ENCODE results near the gene SERINC5.
"Not testable (repeated sequence)": the region's sequence is repeated elsewhere in the genome, so short reads cannot be mapped to it uniquely, and the experiment has no call there.

Gene SERINC5

DNA sequence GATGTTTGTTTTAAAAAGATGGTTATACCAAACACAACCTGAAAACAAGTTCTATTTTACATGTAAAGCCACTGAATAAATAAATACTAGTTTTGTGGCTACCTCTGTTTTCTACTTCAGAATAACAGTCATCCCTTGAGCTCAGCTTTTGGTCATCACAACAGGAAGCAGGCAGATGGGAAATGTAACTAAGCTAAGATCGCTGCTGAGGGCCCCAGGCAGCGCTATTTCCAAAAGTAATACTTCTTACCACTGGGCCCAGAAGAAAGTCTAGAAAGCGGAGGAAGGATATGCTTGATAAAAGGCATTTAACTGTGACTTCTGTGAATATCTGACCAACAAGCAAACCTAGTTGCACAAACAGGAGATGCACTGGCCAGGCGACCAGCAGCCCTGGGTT, 61.4 kb downstream of the SERINC5 start:
- DNase-seq, result no peak

DNA sequence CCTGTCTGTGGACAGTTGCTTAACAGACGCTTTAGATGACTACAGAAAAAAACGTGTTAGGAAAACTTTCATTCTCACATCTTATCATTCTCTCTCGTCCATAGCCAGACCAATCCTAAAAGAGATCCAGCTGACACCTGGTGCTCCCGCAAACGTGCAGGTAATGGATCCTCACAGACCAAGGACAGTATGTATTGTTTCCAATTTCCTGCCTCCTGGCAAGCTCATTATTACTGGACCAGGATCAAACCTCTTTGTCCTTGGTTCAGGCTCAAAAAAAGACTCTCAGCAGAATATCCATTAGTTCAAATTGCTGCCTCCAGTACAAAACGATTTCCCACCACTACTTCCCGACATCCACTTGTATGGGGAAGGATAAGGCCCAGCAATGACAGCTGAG, 62.4 kb downstream of the SERINC5 start:
- DNase-seq, result no peak

DNA sequence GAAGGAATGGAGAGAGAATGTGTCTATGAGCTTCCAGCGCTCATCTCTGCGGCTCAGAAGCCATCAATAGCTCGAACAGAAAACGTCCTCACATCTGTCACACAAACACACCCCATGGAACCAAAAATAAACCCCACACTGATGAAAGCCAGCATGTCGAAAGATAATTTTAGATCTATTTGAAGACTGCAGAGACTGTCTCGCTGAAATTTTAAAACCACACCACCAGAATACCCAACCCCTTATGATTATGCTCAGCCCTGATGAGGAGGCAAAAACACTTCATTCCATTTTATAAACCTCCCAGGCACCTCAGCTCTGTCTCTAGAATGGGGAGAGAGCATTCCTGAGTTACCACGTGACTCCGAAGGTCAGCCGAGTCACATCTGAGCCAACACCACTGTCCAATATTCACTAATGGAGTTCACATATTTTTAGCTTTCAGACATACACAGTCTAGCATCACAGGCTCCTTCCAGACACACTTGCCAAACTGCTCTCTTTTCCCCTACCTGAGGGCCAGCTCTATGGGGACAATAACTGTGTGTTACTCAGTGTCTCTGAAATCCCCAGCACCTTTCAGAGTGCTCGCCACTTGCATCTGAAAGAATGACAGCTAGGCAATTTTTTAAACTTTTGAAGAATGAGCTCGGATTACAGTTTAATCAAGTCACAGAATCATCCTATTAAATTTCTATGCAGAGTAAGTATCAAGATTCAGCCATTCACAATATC, 63.2 kb downstream of the SERINC5 start:
- DNase-seq, result peak; percentile 83

DNA sequence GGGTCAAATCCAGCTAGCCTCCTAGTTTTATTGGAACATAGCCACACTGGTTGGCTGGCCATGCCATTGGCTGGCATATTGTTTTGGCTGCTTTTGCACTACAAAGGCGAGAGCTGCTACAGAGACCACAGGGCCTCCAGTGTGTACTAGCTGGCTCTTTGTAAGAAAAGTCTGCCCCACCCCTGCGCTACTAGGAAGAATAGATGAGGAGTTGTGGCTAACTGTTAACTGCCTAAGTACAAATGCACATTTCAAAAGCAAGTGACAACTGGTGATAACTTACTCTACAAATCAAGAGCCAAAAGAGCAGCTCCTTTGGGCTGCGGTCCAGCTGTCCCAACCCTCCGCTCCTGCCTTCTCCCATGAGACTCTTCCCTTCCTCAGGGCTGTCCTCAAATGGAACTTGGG, 63.9 kb downstream of the SERINC5 start:
- DNase-seq, result no peak

DNA sequence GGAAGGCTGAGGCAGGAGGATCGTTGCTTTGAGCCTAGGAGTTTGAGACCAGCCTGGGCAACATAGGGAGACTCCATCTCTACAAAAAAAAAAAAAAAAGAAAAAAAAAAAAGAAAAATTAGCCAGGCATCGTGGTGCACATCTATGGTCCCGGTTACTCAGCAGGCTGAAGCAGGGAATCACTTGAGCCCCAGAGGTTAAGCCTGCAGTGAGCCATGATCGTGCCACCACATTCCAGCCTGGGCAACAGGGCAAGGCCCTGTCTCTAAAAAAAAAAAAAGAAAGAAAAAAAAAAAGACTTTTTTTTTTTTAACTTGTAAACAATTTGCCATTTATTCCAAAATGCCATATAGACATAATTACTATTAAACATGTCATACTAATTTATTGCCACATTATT, 64.5 kb downstream of the SERINC5 start:
- no peak for DNase-seq

DNA sequence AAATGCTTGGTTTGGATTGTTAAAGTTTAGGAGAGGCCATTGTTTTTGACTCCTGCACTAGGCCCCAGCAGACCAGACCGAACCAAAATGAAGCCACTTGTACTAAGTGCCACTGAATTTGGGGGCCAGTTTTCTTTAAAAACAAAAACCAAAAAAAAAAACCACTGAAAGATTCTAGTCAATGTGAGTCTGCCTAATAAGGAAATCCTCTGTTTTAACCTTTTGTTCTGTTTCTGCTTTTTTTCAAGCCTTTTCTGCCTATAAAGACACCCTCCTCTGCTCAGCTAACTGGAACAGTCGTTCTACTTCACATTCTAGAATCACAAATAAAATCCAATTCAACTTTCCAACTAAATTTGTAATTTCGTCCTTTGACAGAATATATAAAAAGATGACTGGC, 64.9 kb downstream of the SERINC5 start:
- DNase-seq, result no peak

DNA sequence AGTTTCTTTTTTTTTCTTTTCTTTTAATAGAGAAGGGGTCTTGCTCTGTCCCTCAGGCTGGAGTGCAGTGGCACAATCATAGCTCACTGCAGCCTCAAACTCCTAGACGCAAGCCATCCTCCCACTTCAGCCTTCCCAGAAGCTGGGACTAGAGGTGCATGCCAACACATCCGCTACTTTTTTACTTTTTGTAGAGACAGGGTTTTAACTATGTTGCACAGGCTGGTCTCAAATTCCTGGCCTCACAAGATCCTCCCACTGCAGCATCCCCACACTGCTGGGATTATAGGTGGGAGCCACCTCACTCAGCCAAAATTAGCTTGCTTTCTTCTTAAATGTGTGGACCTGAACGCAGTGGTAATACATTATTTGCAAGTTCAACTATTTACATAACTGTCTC, 66.1 kb downstream of the SERINC5 start:
- no peak for DNase-seq

DNA sequence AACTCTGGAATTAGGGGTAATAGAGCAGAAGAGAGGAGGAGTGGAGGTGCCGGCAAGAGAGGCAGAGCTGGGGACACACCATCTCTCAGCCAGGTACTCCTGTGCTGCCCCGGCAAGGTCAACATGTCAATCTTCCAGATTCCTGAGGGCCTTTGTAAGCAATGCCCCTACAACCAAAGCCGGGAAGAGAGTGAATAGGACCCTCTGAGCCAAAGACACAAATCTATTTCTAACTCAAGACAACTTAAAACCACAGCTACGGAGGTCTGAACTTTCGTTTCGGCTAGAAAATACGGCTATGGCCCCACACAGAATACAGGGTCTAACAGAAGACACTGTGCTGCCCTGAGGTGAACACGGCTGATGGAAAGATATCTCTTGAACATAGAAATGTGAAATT, 66.6 kb downstream of the SERINC5 start:
- no peak for DNase-seq

DNA sequence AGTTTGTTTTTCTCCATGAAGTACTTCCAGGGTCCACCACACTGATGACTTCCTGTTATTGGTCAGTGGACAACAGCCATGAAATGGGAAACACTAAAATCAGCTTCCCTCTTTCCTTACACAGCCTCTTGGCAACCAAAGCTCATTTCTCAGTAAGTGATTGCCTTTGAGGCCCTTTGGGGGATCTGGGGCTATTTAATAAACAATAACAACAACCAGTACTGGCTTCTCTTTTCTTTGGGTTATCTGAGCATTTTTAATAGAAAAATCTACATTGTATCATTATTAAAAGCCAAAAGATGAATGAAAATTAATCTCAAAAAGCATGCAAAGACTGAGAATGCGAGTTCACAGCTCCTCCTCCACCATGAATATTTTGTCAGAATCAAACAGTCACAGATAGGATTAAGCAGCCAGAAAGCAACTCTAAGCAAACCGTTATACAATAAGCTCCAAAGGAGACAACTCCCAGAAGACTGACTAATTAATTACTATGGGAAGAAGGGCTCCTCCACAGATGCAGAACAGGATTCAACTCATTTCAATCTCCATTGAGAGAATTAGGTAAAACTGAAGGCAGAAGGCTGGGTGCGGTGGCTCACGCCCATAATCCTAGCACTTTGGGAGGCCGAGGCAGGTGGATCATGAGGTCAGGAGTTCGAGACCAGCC, 68.3 kb downstream of the SERINC5 start:
- DNase-seq, result no peak

DNA sequence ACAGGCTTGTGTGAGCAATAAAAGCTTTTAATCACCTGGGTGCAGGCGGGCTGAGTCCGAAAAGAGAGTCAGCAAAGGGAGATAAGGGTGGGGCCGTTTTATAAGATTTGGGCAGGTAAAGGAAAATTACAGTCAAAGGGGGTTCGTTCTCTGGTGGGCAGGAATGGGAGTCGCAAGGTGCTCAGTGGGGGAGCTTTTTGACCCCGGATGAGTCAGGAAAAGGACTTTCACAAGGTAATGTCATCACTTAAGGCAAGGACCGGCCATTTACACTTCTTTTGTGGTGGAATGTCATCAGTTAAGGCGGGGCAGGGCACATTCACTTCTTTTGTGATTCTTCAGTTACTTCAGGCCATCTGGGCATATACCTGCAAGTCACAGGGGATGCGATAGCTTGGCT, 70.3 kb downstream of the SERINC5 start:
- DNase-seq, result not testable (repeated sequence)

DNA sequence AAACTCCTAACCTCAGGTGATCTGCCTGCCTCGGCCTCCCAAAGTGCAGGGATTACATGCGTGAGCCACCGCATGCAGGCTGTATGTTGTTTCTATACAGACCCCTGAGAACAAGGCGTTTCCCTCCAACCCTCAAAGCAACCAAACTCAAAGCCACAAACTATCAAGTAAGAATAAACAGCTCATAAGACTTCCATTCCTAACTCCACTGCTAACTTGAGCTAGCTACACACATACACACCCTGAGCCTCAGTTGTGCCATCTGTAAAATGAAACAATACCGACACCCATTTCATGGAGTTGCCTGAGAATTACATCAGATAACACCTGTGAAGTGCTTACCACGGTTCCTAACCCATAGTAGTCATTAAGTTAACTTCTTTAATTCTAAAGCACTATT, 70.8 kb downstream of the SERINC5 start:
- no peak for DNase-seq

DNA sequence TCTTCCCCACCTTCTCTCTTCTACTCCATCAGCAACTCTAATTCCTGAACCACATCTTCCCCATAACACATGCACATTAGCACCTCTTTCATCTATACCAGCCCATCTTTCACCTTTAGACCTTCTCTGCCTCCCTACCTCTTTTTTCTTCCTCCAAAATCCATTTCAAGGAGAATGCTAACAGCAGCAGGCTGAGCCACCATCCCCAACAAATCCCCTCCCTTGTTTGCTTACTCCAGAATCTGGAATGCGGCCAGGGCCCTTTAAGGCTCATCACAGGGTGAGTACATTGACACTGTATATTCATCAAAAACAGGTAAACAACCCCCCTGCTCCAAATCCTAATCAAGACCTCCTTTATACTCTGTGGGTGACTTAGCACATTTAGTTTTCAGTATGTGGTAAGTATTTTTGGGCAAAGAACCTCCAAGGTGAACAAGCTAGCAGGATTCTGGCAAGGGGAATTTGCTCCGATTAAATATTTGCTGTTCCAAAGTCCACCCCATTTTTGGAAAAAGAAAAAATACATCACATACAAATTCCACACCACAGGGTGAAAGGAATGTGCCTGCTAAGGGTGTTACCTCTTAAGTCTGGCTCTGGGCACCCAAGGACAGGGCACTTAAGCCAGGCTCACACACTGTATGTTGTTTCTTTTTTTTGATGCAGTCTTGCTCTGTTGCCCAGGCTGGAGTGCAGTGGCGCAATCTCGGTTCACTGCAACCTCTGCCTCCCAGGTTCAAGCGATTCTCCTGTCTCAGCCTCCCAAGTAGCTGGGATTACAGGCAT, 71.4 kb downstream of the SERINC5 start:
- peak; percentile 78 for DNase-seq

DNA sequence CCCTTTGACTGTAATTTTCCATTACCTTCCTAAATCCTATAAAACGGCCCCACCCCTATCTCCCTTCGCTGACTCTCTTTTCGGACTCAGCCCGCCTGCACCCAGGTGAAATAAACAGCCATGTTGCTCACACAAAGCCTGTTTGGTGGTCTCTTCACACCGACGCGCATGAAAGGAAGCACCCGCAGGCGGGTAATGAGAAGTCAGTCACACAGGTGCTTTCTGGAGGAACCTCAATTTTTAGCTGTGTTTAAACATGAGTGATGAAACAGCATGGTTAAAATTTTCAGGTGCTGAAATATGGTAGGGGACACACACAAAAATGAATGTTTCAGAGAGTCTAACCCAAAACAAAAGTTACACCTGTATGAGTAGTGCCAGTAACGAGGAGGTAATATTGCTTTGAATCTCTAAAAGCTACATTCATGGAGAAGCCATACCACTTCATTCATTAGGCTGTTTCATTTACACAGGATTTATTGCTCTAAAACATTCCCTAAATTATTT, 72.1 kb downstream of the SERINC5 start:
- not testable (repeated sequence) for DNase-seq

DNA sequence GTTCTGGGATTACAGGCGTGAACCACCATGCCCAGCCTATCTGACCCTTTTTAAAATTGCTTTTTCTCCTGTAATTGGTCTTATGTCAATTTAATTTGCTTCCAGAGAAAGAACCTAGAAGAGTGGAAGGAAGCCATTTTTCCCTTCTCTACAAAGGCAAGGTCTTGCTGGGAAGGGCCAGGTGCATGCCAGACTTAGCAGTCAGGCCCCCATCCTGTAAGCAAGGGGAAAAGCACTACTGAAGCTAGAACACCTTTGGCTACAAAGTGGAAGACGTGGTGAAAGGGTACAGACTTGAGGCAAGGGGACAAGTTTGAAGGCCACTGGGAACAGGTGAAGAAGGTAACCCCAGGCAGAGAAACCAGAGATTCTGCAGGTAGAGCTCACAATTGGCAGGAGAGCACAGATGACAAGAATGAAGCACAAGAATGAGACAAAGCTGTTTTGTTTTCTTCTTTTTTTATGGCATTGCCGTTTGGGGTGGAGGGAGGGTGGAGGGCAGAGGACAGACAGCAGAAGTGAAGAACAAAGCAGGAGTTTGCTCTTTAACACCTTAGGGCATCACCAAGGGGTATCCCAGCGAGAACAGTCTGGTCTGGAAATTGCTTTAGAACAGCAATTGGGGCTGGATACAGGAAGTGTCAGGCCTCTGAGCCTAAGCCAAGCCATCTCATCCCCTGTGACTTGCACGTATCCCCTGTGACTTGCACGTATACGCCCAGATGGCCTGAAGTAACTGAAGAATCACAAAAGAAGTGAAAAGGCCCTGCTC, 72.9 kb downstream of the SERINC5 start:
- DNase-seq, result peak; percentile 90

DNA sequence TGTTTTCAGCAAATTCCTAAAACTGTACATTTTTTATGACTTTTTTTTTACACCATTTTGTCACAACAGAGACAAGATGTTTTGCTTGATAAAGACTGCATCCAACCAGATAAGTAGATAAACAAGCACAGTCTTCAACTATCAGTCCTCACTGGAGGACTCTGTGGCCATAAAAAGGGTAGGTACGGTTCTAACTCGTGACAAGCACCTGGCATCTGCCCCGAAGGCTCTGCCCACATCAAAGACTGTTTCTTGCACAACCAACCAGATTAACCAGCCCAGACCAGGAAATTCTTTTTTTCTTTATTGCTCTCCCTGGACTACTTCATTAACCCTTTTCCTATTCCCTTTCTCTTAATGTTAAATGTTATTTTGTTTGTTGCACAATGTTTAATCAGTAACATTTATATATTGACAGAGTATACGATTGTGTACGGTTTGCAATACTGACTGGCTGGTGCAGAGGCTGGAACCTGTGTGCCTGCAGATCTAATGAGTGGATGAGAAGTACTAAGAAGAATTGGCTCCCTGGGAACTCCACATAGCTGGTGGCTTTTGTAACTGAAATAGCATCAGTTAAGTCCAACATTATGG, 74.1 kb downstream of the SERINC5 start:
- DNase-seq, result peak; percentile 78

DNA sequence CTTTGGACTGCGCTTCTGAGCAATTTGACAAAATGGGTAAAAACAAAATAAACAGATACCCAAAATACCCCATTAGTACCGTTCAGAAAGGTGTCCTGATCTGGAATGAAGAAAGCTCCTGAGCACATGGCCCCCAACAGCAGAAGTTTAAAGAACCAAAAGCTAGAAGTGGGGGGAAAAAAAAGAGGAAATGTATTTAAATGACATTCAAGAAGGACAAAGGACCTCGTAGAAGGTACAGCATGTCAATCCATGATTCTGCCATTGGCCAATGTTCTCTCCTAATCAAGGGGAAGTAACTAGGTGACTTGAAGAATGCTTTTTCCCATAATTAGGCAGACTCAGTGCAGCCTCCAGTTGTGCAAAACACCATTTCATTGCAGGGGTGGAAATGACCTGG, 78.6 kb downstream of the SERINC5 start:
- no peak for DNase-seq

DNA sequence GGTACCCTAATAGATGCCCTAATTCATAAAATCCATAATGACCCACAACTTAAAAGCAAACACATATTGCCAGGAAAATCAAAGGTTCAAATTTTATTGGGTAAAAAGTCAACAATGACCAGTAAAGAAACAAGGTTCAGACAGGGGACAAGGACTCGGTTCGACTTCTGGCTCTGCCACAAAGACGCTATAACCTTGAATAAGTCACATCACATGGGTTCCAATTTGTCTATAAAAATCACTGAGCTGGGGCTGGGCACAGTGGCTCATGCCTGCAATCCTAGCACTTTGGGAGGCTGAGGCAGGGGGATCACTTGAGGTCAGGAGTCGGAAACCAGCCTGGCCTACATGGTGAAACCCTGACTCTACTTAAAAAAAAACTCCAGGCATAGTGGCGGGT, 80.5 kb downstream of the SERINC5 start:
- no peak for DNase-seq

DNA sequence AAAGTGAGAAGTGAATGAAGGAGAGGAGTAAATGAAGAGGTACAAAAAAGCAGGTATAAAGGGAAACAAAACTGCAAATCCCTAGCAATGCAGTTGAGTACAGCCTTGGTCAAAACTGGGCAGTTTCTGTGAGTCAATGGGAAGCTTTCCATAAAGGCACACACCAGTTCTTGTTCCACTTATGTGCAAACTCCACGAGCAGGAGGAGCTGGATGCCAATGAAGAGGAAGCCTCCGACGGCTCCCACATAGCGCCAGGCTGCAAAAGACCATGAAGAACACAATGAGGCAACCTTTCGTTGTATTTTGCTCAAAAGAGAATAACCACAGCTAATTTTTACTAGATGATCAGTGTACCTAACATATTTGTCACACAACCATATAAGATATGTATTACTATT, 81.1 kb downstream of the SERINC5 start:
- no peak for DNase-seq

DNA sequence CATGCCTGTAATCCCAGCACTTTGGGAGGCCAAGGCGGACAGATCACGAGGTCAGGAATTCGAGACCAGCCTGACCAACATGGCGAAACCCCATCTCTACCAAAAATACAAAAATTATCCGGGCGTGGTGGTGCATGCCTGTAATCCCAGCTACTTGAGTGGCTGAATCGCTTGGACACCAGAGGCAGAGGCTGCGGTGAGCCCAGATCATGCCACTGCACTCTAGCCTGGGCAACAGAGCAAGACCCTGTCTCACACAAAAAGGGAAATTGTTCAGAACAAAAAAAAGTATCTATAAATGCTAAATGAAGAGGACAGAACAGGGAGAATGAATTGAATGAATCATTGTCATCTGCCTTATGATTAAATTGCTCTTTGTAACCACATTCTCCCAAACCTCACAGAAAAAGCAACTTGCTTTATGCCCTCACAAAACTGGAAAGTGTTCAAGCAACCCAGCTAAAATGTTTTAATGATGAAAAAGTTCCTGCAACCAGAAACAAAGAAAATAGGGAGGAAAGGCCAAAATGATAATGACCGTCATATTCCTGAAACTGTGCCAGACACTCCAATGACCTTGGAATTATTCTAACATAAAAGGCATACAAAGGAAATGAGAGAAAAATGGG, 83.7 kb downstream of the SERINC5 start:
- no peak for DNase-seq

DNA sequence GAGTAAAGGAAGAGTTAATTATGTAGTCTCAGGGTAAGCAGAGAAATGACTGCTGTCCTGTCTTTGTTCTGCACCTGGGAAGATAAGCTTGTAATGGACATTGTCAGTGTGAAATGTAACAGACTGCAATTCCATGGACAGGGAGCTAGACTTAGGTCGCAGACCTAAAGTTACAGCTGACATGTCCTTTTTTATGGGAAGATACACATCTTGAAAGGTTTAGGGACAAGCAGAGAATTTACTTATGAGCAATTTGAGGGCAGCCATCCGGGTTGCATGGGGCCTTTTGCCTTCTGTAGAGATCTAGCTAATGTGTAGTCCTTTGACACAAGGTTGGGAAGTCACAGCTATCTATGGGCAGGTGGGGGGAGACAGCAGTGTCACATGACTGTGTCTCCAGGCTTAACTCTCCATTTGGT, 85.7 kb downstream of the SERINC5 start:
- DNase-seq, result peak; percentile 86

DNA sequence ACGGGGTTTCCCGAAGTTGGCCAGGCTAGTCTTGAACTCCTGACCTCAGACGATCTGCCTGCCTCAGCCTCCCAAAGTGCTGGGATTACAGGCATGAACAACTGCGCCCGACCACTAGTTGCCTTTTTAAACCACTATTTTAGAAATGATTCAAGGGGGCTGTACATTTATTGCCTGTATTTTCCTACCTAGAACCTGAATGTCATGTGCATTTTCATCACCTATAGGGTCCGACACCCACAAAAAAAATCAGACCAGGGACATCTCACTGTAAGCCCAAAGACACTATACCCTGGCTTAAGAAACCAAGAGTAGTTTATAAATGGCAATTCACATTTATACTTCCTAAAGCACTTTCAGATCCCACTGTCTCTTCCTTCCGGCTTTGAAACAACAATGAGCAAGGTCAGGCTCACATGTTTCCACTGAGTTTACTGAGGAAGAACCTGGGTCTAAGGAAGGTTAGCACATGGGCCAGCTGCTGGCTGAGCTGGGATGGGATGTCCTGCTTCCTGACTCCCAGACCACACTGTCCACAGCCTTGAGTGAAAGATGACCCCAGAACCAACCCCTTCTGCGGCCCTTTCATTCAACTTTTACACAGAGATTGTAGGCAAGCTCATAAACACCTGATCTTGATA, 87.3 kb downstream of the SERINC5 start:
- no peak for DNase-seq

DNA sequence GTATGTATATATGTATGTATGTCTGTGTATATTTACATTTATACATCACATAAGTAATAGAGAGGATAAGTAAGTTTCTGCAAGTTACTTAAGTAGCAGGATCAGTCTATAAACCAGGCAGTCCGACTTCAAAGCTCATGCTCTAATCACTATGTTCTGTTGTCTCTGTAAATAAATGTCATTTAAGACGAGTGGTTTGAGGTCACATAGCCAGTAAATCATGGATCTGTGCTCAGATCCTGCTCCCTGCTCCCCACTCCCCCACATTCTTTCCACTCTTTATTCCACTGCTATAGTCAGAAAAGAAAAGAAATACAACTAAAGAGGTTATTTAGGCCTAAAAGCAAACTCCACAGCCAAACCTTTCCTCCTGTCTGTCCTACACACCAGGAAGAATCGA, 90.4 kb downstream of the SERINC5 start:
- DNase-seq, result no peak
